Mucosa of descending colon (tissue), 3 donors: ENCODE measurements around the gene GRIN2A. TPM values are rescaled to one million over a fixed set of nuclear protein-coding genes. Genes with fewer than 3 reads are reported as not detected.

Experiments used
- ATAC-seq: fragments of 200-7000 bp; cut with Tn5 transposase; one replicate; pipeline ENCODE4 v1.9.1; 2020; ENCODE audit warnings: mild to moderate bottlenecking, moderate library complexity
- DNase-seq, 3 donors: peaks; one replicate each; pipeline ENCODE4 v3.0.0-alpha.2; 2020
- H3K36me3 ChIP-seq: fragments of 200-600 bp; one replicate; pipeline ENCODE4 v1.8.0; 2021; ENCODE audit warnings: low read depth, mild to moderate bottlenecking
- H3K4me1 ChIP-seq: fragments of 200-600 bp; one replicate; pipeline ENCODE4 v1.8.0; 2021; ENCODE audit warnings: low read depth, mild to moderate bottlenecking
- H3K4me3 ChIP-seq: fragments of 200-600 bp; one replicate; pipeline ENCODE4 v1.8.0; 2021; ENCODE audit warnings: mild to moderate bottlenecking
- H3K9me3 ChIP-seq: fragments of 200-600 bp; one replicate; pipeline ENCODE4 v1.8.0; 2021; ENCODE audit warnings: mild to moderate bottlenecking
- CTCF ChIP-seq: fragments of 200-600 bp; IDR thresholded peaks from one replicate; pipeline ENCODE4 v1.8.0; 2022; ENCODE audit warnings: antibody characterized with exemption, mild to moderate bottlenecking
- intact Hi-C, 2 donors: fragments of 100-400 bp; cut with DNase I in 1 of 2; cut with micrococcal nuclease in 1 of 2; formaldehyde crosslinking; loops; one replicate each; pipeline versions ENCODE4 v1.11.0 to v1.11.1; 2022; cut with DNase I, micrococcal nuclease
- total RNA-seq, 3 donors: library from RNA; stranded (reverse); fragmentation: NEBNext Ultra II Directional in 2 of 3; extraction: Animal tissue kit (Norgen Biotek cat#: 25700) in 2 of 3; gene quantifications; one replicate each; pipeline versions ENCODE4 v1.2.1 to v1.2.4, GENCODE V29; 2021 to 2023
- donor health status: DM: no; HTN: no; CAD: no; lungs with moderate emphysema.
- donor health status: DM: no; HTN: no; CAD: no.
- donor health status: DM: no; HTN: yes; CAD: no.

The GRIN2A gene
- total RNA-seq, 3 donors from 2014 or later = 0.39 to 0.57 (median 0.49) TPM

GRCh38 chr16:10165643-10166042, 16.6 kb downstream of the GRIN2A start:
- ATAC-seq = no peak
- no peaks in the 10 kb centered on the region for H3K9me3 ChIP-seq
- H3K36me3 ChIP-seq = no peaks in the 10 kb centered on the region
- no peak overlapping the region for H3K4me3 ChIP-seq
- TF ChIP-seq CTCF = no peak
- intact Hi-C loops = no loop called here
- H3K4me1 ChIP-seq = no peaks in the 10 kb centered on the region
- no peak for DNase-seq

- intact Hi-C loops = no loop called here
- DNase-seq (no peak), ATAC-seq (no peak)
- H3K36me3 ChIP-seq = no peaks in the 10 kb centered on the region
- H3K4me1 ChIP-seq = no peaks in the 10 kb centered on the region
- TF ChIP-seq CTCF = no peak
- H3K9me3 ChIP-seq = no peaks in the 10 kb centered on the region
- no peak overlapping the region for H3K4me3 ChIP-seq
These were observed 19.2 kb downstream of the GRIN2A start for GRCh38 chr16:10162981-10163380.

- ATAC-seq (no peak), DNase-seq (no peak)
- no peaks in the 10 kb centered on the region for H3K36me3 ChIP-seq
- no peaks in the 10 kb centered on the region for H3K9me3 ChIP-seq
- H3K4me3 ChIP-seq = no peak overlapping the region
- TF ChIP-seq CTCF = no peak
- H3K4me1 ChIP-seq = no peaks in the 10 kb centered on the region
- intact Hi-C loops = no loop called here
These were observed 26.1 kb downstream of the GRIN2A start for GRCh38 chr16:10156099-10156498.

GRCh38 chr16:10154389-10154788, 27.8 kb downstream of the GRIN2A start:
- Histone ChIP-seq H3K36me3 (no peaks in the 10 kb centered on the region), H3K9me3 (no peaks in the 10 kb centered on the region), H3K4me3 (no peak overlapping the region), H3K4me1 (no peaks in the 10 kb centered on the region)
- ATAC-seq = no peak
- DNase-seq = no peak
- TF ChIP-seq CTCF = no peak
- intact Hi-C loops = no loop called here

- TF ChIP-seq CTCF = no peak
- Histone ChIP-seq H3K9me3 (no peaks in the 10 kb centered on the region), H3K4me1 (no peaks in the 10 kb centered on the region), H3K36me3 (no peaks in the 10 kb centered on the region), H3K4me3 (no peak overlapping the region)
- intact Hi-C loops = no loop called here
- DNase-seq = no peak
- no peak for ATAC-seq
These were observed 28.2 kb downstream of the GRIN2A start for GRCh38 chr16:10153985-10154384.

GRCh38 chr16:10151718-10152117, 30.5 kb downstream of the GRIN2A start:
- Histone ChIP-seq H3K9me3 (no peaks in the 10 kb centered on the region), H3K4me3 (no peak overlapping the region), H3K36me3 (no peaks in the 10 kb centered on the region), H3K4me1 (no peaks in the 10 kb centered on the region)
- TF ChIP-seq CTCF = no peak
- no peak for ATAC-seq
- no peak for DNase-seq
- intact Hi-C loops = no loop called here
